Measurements from ENCODE around the gene BAZ2B. TPM values are rescaled to one million over a fixed set of nuclear protein-coding genes. Genes with fewer than 3 reads are reported as not detected.

The BAZ2B gene
- total and polyA plus RNA-seq, 2 of the 13 experiments (the other 11 are each of a cell fraction or from before 2014, with no cell fraction given), result 14.0 to 15.1 TPM

DNA sequence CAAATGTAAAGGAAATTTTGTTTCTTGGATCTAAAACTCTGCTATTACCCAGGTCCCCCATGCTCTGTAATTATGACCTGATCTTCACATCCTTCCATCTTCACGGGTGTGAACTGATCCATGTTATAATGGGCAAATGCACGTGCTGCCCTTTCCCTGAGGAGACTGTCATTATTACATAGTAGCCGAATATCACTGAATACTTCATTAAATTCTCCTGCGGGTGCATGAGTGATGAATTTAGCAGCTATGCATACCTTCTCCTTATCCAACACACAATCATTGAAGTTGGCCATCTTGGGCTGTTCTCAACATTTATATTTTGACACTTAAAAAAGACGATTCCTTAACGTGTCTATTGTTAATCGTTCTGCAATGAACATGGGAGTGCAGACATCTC lies 153.4 kb downstream of the BAZ2B start:
- DNase-seq (ENCODE audit: low spot score) (no peak), FAIRE-seq (no peak), ATAC-seq (no peak)
- POLR2A ChIA-PET, result no interaction called here
- Histone ChIP-seq H3K4me1 (ENCODE audit: insufficient read depth, low read length) (no peaks in the 10 kb centered on the region), H4K20me1 (ENCODE audit: insufficient read depth, low read length) (no peaks in the 10 kb centered on the region), H2AFZ (ENCODE audit: low read length) (no peak overlapping the region), H3K9me3 (ENCODE audit: low read length) (no peaks in the 10 kb centered on the region), H3K9ac (ENCODE audit: insufficient read depth, low read depth, low read length) (no peak overlapping the region), H3K4me3 (replicated peaks in 1 of 3; ENCODE audit: insufficient read depth in 1 of 3, low read depth in 2 of 3, low read length in 3 of 3) (no peak overlapping the region), H3K4me2 (ENCODE audit: low read depth, low read length) (no peak overlapping the region), H3K27ac (ENCODE audit: extremely low read length, insufficient read depth, low read length) (no peak overlapping the region), H3K36me3 (replicated peaks in 1 of 2; ENCODE audit: control insufficient read depth in 1 of 2, insufficient read depth in 2 of 2, low read length in 2 of 2) (no peaks in the 10 kb centered on the region), H3K79me2 (ENCODE audit: insufficient read depth, low read length) (no peaks in the 10 kb centered on the region), H3K27me3 (ENCODE audit: control insufficient read depth in 1 of 2, insufficient read depth in 2 of 2, low read length in 2 of 2) (no peaks in the 10 kb centered on the region)
- no TSS peak for BruUV-seq (replicated peaks)
- in situ Hi-C loops (cut with HindIII; ENCODE audit: extremely low pct_ligation_motif_present, low pct_unique_long_range_greater_than_20kb) (no loop called here), intact Hi-C loops (cut with micrococcal nuclease; ENCODE audit: unreplicated experiment) (no loop called here)
- CTCF ChIA-PET (ENCODE audit: low intra/inter-chr PET ratio, low total read pairs), result no interaction called here
- WGBS (ENCODE audit: low lambda C conversion rate), result 94% methylated on average over 7 of the region's 7 CpGs
- TF ChIP-seq KDM2A (CRISPR knock-in tag; IDR thresholded peaks at IDR 0.05; ENCODE audit: borderline replicate concordance, low read depth), result no peak

DNA sequence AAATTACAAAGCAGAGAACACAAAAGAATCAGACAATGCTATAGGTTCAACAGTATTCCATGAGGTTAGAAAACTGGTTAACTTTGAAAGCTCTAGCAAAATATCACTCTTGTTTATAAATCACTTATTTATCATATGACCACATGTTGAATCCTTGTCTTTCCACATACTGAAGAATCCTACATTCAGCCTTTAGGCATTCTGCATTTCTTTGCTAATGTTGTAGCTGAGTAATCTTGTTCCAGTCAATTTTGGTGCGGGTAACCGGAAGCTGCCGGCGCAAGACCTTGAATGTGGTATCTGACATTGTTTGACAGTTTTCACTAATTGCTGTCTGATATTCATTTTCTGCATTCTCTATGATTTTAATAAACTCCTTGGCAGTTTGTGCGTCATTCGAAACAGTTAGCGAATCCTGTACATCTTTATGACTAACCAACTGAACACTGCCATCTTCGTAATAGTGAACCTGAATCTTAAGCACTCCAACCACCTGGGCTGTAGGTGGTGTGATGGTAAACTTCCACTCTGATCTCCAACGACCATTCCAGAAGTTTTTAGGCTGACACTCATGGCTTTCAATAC lies 154.1 kb downstream of the BAZ2B start:
- Histone ChIP-seq H3K79me2 (ENCODE audit: insufficient read depth, low read length) (no peaks in the 10 kb centered on the region), H3K9ac (ENCODE audit: insufficient read depth, low read depth, low read length) (no peak overlapping the region), H3K4me2 (ENCODE audit: low read depth, low read length) (no peak overlapping the region), H3K4me1 (ENCODE audit: insufficient read depth, low read length) (no peaks in the 10 kb centered on the region), H2AFZ (ENCODE audit: low read length) (no peak overlapping the region), H3K27me3 (ENCODE audit: control insufficient read depth in 1 of 2, insufficient read depth in 2 of 2, low read length in 2 of 2) (no peaks in the 10 kb centered on the region), H3K4me3 (replicated peaks in 1 of 3; ENCODE audit: insufficient read depth in 1 of 3, low read depth in 2 of 3, low read length in 3 of 3) (no peak overlapping the region), H4K20me1 (ENCODE audit: insufficient read depth, low read length) (no peaks in the 10 kb centered on the region), H3K27ac (ENCODE audit: extremely low read length, insufficient read depth, low read length) (no peak overlapping the region), H3K36me3 (replicated peaks in 1 of 2; ENCODE audit: control insufficient read depth in 1 of 2, insufficient read depth in 2 of 2, low read length in 2 of 2) (no peaks in the 10 kb centered on the region), H3K9me3 (ENCODE audit: low read length) (no peaks in the 10 kb centered on the region)
- FAIRE-seq (no peak), ATAC-seq (no peak), DNase-seq (ENCODE audit: low spot score) (no peak)
- in situ Hi-C loops (cut with HindIII; ENCODE audit: extremely low pct_ligation_motif_present, low pct_unique_long_range_greater_than_20kb) (no loop called here), intact Hi-C loops (cut with micrococcal nuclease; ENCODE audit: unreplicated experiment) (no loop called here)
- ChIA-PET CTCF (ENCODE audit: low intra/inter-chr PET ratio, low total read pairs) (no interaction called here), POLR2A (no interaction called here)
- TF ChIP-seq, protein P1, sequence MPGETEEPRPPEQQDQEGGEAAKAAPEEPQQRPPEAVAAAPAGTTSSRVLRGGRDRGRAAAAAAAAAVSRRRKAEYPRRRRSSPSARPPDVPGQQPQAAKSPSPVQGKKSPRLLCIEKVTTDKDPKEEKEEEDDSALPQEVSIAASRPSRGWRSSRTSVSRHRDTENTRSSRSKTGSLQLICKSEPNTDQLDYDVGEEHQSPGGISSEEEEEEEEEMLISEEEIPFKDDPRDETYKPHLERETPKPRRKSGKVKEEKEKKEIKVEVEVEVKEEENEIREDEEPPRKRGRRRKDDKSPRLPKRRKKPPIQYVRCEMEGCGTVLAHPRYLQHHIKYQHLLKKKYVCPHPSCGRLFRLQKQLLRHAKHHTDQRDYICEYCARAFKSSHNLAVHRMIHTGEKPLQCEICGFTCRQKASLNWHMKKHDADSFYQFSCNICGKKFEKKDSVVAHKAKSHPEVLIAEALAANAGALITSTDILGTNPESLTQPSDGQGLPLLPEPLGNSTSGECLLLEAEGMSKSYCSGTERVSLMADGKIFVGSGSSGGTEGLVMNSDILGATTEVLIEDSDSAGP (CRISPR knock-in tag; IDR thresholded peaks at IDR 0.05; ENCODE audit: borderline replicate concordance), result no peak
- no peak for TF ChIP-seq NCOA1 (CRISPR knock-in tag; IDR thresholded peaks at IDR 0.05)
- no TSS peak for BruUV-seq (replicated peaks)
- 86% methylated on average over 9 of the region's 9 CpGs for WGBS (ENCODE audit: low lambda C conversion rate)
